ENCODE data around the gene TXNDC9. TPM values are rescaled to one million over a fixed set of nuclear protein-coding genes. Genes with fewer than 3 reads are reported as not detected.

Gene TXNDC9
- total and polyA plus RNA-seq, 2 of the 8 experiments (the other 6 are each of a cell fraction or from before 2014, with no cell fraction given): 12.9 to 35.6 TPM

- TF ChIP-seq CHD7 (IDR thresholded peaks at IDR 0.05; ENCODE audit: insufficient replicate concordance, low read length) (no peak), BACH1 (IDR thresholded peaks at IDR 0.05; ENCODE audit: low read length) (no peak), TBP (IDR thresholded peaks at IDR 0.05; ENCODE audit: low read depth, low read length) (no peak), CREB1 (IDR thresholded peaks at IDR 0.05) (no peak), RAD21 (IDR thresholded peaks at IDR 0.05 in 1 of 2, conservative IDR thresholded peaks at IDR 0.05 in 1 of 2; ENCODE audit: low read depth in 2 of 2, low read length in 2 of 2) (no peak), SP4 (IDR thresholded peaks at IDR 0.05; ENCODE audit: low read length) (no peak), JUND (IDR thresholded peaks at IDR 0.05; ENCODE audit: low read length) (no peak), FOSL1 (IDR thresholded peaks at IDR 0.05; ENCODE audit: insufficient read depth, low read depth, low read length) (no peak), YY1 (IDR thresholded peaks at IDR 0.05; ENCODE audit: low read depth, low read length) (no peak), SIRT6 (IDR thresholded peaks at IDR 0.05; ENCODE audit: low read length) (no peak), CHD2 (IDR thresholded peaks at IDR 0.05; ENCODE audit: low read length) (no peak)
Observed at GRCh38 chr2:99346218-99346617, 10.1 kb upstream of the TXNDC9 start (continued).
